Endothelial cell (in vitro differentiated cells): ENCODE data around the gene GAPT. TPM values are rescaled to one million over a fixed set of nuclear protein-coding genes. Genes with fewer than 3 reads are reported as not detected.

Source experiments
- DNase-seq: peaks from one replicate; pipeline ENCODE4 v3.0.0; 2021; ENCODE audit warnings: low spot score
- H3K27ac Mint-ChIP-seq: one replicate; pipeline ENCODE4 v1.8.0; 2021; ENCODE audit warnings: mixed read lengths, inconsistent platforms; ENCODE audit not compliant: unreplicated experiment
- H3K27me3 Mint-ChIP-seq: one replicate; pipeline ENCODE4 v1.8.0; 2021; ENCODE audit warnings: mild to moderate bottlenecking, moderate library complexity, mixed read lengths, inconsistent platforms; ENCODE audit not compliant: unreplicated experiment
- H3K36me3 Mint-ChIP-seq: one replicate; pipeline ENCODE4 v1.8.0; 2021; ENCODE audit warnings: mild to moderate bottlenecking, low read depth, mixed read lengths, inconsistent platforms; ENCODE audit not compliant: unreplicated experiment
- H3K4me1 Mint-ChIP-seq: one replicate; pipeline ENCODE4 v1.8.0; 2021; ENCODE audit warnings: mild to moderate bottlenecking, mixed read lengths, inconsistent platforms; ENCODE audit not compliant: unreplicated experiment
- H3K4me3 Mint-ChIP-seq: one replicate; pipeline ENCODE4 v1.8.0; 2021; ENCODE audit warnings: mild to moderate bottlenecking, mixed read lengths, inconsistent platforms; ENCODE audit not compliant: unreplicated experiment
- H3K9me3 Mint-ChIP-seq: one replicate; pipeline ENCODE4 v1.8.0; 2021; ENCODE audit warnings: mixed read lengths, inconsistent platforms; ENCODE audit not compliant: unreplicated experiment
- microRNA-seq: library from miRNA; unstranded; fragments of <30 nt; microRNA quantifications from one replicate; pipeline ENCODE4, GENCODE V29; 2020; ENCODE audit not compliant: unreplicated experiment
- total RNA-seq: library from RNA; stranded (reverse); fragmentation: NEBNext Ultra II Directional; extraction: Animal tissue kit (Norgen Biotek cat#: 25700); gene quantifications from one replicate; pipeline ENCODE4 v1.2.1, GENCODE V29; 2021; ENCODE audit not compliant: unreplicated experiment
- TF ChIP-seq, protein P1 (sequence below): fragments of 200-600 bp; sonication (generic); IDR thresholded peaks from one replicate; pipeline ENCODE4 v1.5.0; 2021; ENCODE audit warnings: antibody characterized with exemption; ENCODE audit not compliant: unreplicated experiment

The GAPT gene
- total RNA-seq, 1 donor from 2014 or later, result 1.4 TPM

DNA sequence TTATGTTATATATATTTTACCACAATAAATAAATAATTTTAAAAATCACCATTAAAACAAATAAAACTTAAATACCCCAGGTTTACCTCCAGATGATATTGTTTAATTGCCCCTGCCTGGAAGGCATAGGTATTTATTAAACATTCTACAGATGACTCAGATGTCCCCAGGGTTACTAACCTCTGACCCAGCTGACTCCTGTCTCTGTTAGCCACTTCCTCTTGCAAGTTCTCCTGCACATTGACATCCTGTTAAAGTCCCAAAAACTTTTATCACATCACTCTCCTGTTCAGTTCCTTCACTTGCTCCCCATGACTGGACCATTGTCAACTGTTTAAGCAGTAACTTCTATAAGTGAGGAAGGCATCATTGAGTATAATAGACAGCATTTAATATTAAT lies 54.7 kb downstream of the GAPT start:
- Mint-ChIP-seq H3K27ac (no peak overlapping the region), H3K9me3 (no peaks in the 10 kb centered on the region), H3K36me3 (no peaks in the 10 kb centered on the region), H3K4me3 (no peak overlapping the region), H3K27me3 (no peaks in the 10 kb centered on the region), H3K4me1 (peaks cover 2% of the 10 kb centered on the region)
- TF ChIP-seq, protein P1, sequence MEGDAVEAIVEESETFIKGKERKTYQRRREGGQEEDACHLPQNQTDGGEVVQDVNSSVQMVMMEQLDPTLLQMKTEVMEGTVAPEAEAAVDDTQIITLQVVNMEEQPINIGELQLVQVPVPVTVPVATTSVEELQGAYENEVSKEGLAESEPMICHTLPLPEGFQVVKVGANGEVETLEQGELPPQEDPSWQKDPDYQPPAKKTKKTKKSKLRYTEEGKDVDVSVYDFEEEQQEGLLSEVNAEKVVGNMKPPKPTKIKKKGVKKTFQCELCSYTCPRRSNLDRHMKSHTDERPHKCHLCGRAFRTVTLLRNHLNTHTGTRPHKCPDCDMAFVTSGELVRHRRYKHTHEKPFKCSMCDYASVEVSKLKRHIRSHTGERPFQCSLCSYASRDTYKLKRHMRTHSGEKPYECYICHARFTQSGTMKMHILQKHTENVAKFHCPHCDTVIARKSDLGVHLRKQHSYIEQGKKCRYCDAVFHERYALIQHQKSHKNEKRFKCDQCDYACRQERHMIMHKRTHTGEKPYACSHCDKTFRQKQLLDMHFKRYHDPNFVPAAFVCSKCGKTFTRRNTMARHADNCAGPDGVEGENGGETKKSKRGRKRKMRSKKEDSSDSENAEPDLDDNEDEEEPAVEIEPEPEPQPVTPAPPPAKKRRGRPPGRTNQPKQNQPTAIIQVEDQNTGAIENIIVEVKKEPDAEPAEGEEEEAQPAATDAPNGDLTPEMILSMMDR, result no peak
- no peak for DNase-seq

Small RNA genes lying within 50 kb of the gene (microRNA-seq; reads per million reads assigned to microRNA genes)
- gene MIR548AE2, result not detected

Other genes starting within 250 kb of the GAPT start
- 572 TPM for gene PLK2, start 31.3 kb upstream of the GAPT start, total RNA-seq
- 16.1 TPM for gene RAB3C, start 91.6 kb downstream of the GAPT start, total RNA-seq